Measurements from ENCODE around the gene BRCA2. TPM values are rescaled to one million over a fixed set of nuclear protein-coding genes. Genes with fewer than 3 reads are reported as not detected.

Gene BRCA2
- total RNA-seq, 1 experiment from 2014 or later, result 14.5 TPM

DNA sequence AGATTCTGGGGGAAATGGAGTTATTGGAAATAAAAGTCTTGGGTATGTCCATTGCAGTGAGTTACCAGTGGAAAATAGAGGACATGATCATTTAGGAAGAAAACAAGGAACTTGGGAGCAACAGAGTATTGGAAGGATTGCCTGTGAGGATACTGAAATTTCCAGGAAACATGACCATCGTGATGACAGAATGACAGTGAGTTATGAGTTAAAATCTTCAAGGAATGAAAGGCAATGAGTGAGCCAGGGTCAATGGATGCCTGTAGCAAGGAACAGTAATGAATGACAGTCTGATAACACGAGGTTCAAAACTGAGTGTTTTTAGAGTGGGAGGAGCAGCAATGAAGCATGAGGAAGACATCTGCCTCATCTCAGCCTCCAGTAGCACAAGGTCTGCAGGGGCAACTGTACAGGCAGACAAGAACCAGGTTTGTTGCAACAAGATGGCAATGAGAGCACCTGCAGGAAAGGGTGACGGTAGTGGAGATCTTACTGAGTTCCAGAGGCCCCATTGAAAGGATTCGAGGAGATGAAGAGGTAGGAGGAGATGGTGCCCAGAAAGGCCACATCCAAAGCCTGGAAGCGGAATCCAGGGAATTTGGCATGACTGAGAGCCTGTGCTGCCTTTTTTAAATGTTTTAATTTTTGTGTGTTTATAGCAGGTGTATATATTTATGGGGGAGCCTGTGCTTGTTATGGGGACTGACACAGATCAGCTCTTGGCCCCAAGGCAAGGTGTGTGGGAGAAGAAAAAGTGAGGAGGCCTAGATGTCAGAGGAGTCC lies 68.7 kb downstream of the BRCA2 start:
- Histone ChIP-seq H3K27me3 (ENCODE audit: insufficient read depth, low read depth) (no peaks in the 10 kb centered on the region), H4K20me1 (ENCODE audit: insufficient read depth) (no peaks in the 10 kb centered on the region), H3K4me2 (no peak overlapping the region), H3K27ac (no peak overlapping the region), H3K9me2 (ENCODE audit: insufficient read depth) (no peaks in the 10 kb centered on the region), H2AFZ (no peak overlapping the region), H3K79me2 (ENCODE audit: low read depth) (no peaks in the 10 kb centered on the region), H3K9me3 (ENCODE audit: insufficient read depth, low read depth) (no peaks in the 10 kb centered on the region), H3K4me3 (no peak overlapping the region), H3F3A (ENCODE audit: insufficient read depth, low read depth) (no peaks in the 10 kb centered on the region), H3K36me3 (ENCODE audit: low read depth) (no peaks in the 10 kb centered on the region; the same call in 1 of the 2 replicates), H3K4me1 (replicated peaks; ENCODE audit: insufficient read depth) (no peaks in the 10 kb centered on the region)
- ChIA-PET CTCF (no interaction called here), POLR2A (ENCODE audit: unreplicated experiment) (no interaction called here)
- intact Hi-C loops (cut with micrococcal nuclease; ENCODE audit: unreplicated experiment), result no loop called here
- no TSS peak for BruUV-seq (replicated peaks)
- DNase-seq, result no peak
- no peak for TF ChIP-seq EZH2 (IDR thresholded peaks at IDR 0.05; ENCODE audit: low read depth)
- TF ChIP-seq, protein P1, sequence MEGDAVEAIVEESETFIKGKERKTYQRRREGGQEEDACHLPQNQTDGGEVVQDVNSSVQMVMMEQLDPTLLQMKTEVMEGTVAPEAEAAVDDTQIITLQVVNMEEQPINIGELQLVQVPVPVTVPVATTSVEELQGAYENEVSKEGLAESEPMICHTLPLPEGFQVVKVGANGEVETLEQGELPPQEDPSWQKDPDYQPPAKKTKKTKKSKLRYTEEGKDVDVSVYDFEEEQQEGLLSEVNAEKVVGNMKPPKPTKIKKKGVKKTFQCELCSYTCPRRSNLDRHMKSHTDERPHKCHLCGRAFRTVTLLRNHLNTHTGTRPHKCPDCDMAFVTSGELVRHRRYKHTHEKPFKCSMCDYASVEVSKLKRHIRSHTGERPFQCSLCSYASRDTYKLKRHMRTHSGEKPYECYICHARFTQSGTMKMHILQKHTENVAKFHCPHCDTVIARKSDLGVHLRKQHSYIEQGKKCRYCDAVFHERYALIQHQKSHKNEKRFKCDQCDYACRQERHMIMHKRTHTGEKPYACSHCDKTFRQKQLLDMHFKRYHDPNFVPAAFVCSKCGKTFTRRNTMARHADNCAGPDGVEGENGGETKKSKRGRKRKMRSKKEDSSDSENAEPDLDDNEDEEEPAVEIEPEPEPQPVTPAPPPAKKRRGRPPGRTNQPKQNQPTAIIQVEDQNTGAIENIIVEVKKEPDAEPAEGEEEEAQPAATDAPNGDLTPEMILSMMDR (conservative IDR thresholded peaks at IDR 0.05), result no peak

DNA sequence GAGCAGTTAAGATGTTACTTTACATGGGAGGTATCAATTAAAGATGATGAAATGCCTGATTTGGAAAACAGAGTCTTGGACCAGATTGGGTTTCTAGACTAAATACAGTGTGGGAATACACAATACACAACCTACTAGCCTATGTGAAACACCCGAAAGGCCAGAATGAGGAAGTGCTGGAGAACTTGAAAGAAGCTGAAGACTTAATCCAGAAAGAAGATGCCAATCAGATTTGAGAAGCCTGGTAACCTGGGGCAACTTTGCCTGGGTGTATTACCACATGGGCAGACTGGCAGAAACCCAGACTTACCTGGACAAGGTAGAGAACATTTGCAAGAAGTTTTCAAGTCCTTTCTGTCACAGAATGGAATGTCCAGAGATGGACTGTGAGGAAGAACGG lies 69.4 kb downstream of the BRCA2 start:
- no peaks in the 10 kb centered on the region; the same call in 1 of the 2 replicates for H3K36me3 ChIP-seq (ENCODE audit: low read depth)
- H3K27me3 ChIP-seq (ENCODE audit: insufficient read depth, low read depth), result no peaks in the 10 kb centered on the region
- POLR2A ChIA-PET (ENCODE audit: unreplicated experiment), result no interaction called here
- BruUV-seq (replicated peaks), result no TSS peak
- no peak for TF ChIP-seq EZH2 (IDR thresholded peaks at IDR 0.05; ENCODE audit: low read depth)
- TF ChIP-seq, protein P1 (conservative IDR thresholded peaks at IDR 0.05), result no peak
- CTCF ChIA-PET, result no interaction called here
- intact Hi-C loops (cut with micrococcal nuclease; ENCODE audit: unreplicated experiment), result no loop called here
- no peak overlapping the region for H3K4me3 ChIP-seq
- no peaks in the 10 kb centered on the region for H4K20me1 ChIP-seq (ENCODE audit: insufficient read depth)
- no peak overlapping the region for H3K4me2 ChIP-seq
- no peak overlapping the region for H3K27ac ChIP-seq
- no peaks in the 10 kb centered on the region for H3K9me2 ChIP-seq (ENCODE audit: insufficient read depth)
- no peak overlapping the region for H2AFZ ChIP-seq
- H3F3A ChIP-seq (ENCODE audit: insufficient read depth, low read depth), result no peaks in the 10 kb centered on the region
- H3K79me2 ChIP-seq (ENCODE audit: low read depth), result no peaks in the 10 kb centered on the region
- no peak for DNase-seq
- H3K4me1 ChIP-seq (replicated peaks; ENCODE audit: insufficient read depth), result no peaks in the 10 kb centered on the region
- no peaks in the 10 kb centered on the region for H3K9me3 ChIP-seq (ENCODE audit: insufficient read depth, low read depth)

DNA sequence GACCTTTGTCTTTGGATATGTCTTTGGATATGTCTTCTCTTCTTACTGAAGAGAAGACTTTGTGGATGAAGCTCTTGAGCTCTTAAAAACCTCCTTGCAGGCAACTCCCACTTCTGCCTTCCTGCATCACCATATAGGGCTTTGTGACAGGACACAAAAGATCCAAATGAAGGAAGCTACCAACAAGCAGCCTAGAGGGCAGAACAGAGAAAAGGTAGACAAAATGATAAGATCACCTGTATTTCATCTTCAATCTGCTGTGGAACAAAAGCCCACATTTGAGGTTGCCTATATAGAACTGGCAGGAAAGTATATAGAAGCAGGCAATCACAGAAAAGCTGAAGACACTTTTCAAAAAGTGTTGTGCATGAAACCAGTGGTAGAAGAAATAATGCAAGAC lies 70.1 kb downstream of the BRCA2 start:
- no peaks in the 10 kb centered on the region for H3F3A ChIP-seq (ENCODE audit: insufficient read depth, low read depth)
- no peaks in the 10 kb centered on the region for H3K4me1 ChIP-seq (replicated peaks; ENCODE audit: insufficient read depth)
- H3K36me3 ChIP-seq (ENCODE audit: low read depth), result no peaks in the 10 kb centered on the region
- no peaks in the 10 kb centered on the region for H3K79me2 ChIP-seq (ENCODE audit: low read depth)
- no peak for DNase-seq
- TF ChIP-seq EZH2 (IDR thresholded peaks at IDR 0.05; ENCODE audit: low read depth), result no peak
- H3K9me3 ChIP-seq (ENCODE audit: insufficient read depth, low read depth), result no peaks in the 10 kb centered on the region
- H3K27me3 ChIP-seq (ENCODE audit: insufficient read depth, low read depth), result no peaks in the 10 kb centered on the region
- no peak overlapping the region for H3K27ac ChIP-seq
- no peak overlapping the region for H2AFZ ChIP-seq
- CTCF ChIA-PET, result no interaction called here
- H3K9me2 ChIP-seq (ENCODE audit: insufficient read depth), result no peaks in the 10 kb centered on the region
- no TSS peak for BruUV-seq (replicated peaks)
- intact Hi-C loops (cut with micrococcal nuclease; ENCODE audit: unreplicated experiment), result no loop called here
- no peak overlapping the region for H3K4me2 ChIP-seq
- POLR2A ChIA-PET (ENCODE audit: unreplicated experiment), result no interaction called here
- H4K20me1 ChIP-seq (ENCODE audit: insufficient read depth), result no peaks in the 10 kb centered on the region
- H3K4me3 ChIP-seq, result no peak overlapping the region

DNA sequence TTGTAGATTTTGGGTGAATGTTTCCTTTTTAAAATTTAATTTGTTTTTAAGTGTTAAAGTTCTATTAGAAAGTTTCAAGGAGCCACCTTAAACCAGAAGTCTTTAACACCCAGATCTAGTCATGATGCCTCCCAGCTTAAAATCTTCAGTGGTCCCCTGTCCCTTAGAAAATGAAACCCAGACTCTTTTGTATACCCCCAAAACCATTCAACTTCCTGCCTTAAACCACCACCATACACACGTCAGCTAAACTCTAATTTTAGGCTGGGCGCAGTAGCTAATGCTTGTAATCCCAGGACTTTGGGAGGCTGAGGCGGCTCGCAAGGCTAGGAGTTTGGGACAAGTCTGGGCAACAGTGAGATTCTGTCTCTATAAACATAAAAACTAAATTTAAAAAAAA lies 74.7 kb downstream of the BRCA2 start:
- no peak overlapping the region for H2AFZ ChIP-seq
- no peak overlapping the region for H3K4me3 ChIP-seq
- intact Hi-C loops (cut with micrococcal nuclease; ENCODE audit: unreplicated experiment), result no loop called here
- H3F3A ChIP-seq (ENCODE audit: insufficient read depth, low read depth), result no peaks in the 10 kb centered on the region
- ChIA-PET CTCF (no interaction called here), POLR2A (ENCODE audit: unreplicated experiment) (no interaction called here)
- H3K9me3 ChIP-seq (ENCODE audit: insufficient read depth, low read depth), result no peaks in the 10 kb centered on the region
- no peaks in the 10 kb centered on the region for H3K4me1 ChIP-seq (replicated peaks; ENCODE audit: insufficient read depth)
- no peak overlapping the region for H3K27ac ChIP-seq
- no peak for DNase-seq
- no peaks in the 10 kb centered on the region for H4K20me1 ChIP-seq (ENCODE audit: insufficient read depth)
- H3K4me2 ChIP-seq, result no peak overlapping the region
- TF ChIP-seq EZH2 (IDR thresholded peaks at IDR 0.05; ENCODE audit: low read depth), result no peak
- TF ChIP-seq, protein P1 (conservative IDR thresholded peaks at IDR 0.05), result no peak
- H3K36me3 ChIP-seq (ENCODE audit: low read depth), result no peaks in the 10 kb centered on the region; the same call in 1 of the 2 replicates
- no peaks in the 10 kb centered on the region for H3K79me2 ChIP-seq (ENCODE audit: low read depth)
- H3K9me2 ChIP-seq (ENCODE audit: insufficient read depth), result no peaks in the 10 kb centered on the region
- no TSS peak for BruUV-seq (replicated peaks)
- H3K27me3 ChIP-seq (ENCODE audit: insufficient read depth, low read depth), result no peaks in the 10 kb centered on the region
